Stimulated activated effector memory CD8-positive, alpha-beta T cell treated with anti-CD3 and anti-CD28 coated beads, Interleukin-12 subunit alpha, Interleukin-12 subunit beta, amount 100 ng/mL, for 72 hours (primary cell): Measurements from ENCODE around the gene DDX42.
"Not testable (repeated sequence)": the region's sequence is repeated elsewhere in the genome, so short reads cannot be mapped to it uniquely, and the experiment has no call there.

Experiments used
- ATAC-seq: fragments of 150-1000 bp; cut with Tn5 transposase; 2 replicates; pipeline ENCODE4 v1.10.0; 2021
- DNase-seq, 2 donors: peaks; one replicate each; pipeline ENCODE4 v3.0.0; 2021 to 2022; ENCODE audit warnings: low spot score in 2 of 2
- H3K27ac Mint-ChIP-seq: one replicate; pipeline ENCODE4 v1.8.0; 2022; ENCODE audit warnings: mild to moderate bottlenecking, mixed read lengths
- H3K36me3 Mint-ChIP-seq: one replicate; pipeline ENCODE4 v1.8.0; 2022; ENCODE audit warnings: mild to moderate bottlenecking, mixed read lengths
- H3K4me1 Mint-ChIP-seq: one replicate; pipeline ENCODE4 v1.8.0; 2022; ENCODE audit warnings: mixed read lengths
- H3K4me3 Mint-ChIP-seq: one replicate; pipeline ENCODE4 v1.8.0; 2022; ENCODE audit warnings: mild to moderate bottlenecking, mixed read lengths
- H3K9me3 Mint-ChIP-seq: one replicate; pipeline ENCODE4 v1.8.0; 2022; ENCODE audit warnings: mixed read lengths

DDX42 gene

DNA sequence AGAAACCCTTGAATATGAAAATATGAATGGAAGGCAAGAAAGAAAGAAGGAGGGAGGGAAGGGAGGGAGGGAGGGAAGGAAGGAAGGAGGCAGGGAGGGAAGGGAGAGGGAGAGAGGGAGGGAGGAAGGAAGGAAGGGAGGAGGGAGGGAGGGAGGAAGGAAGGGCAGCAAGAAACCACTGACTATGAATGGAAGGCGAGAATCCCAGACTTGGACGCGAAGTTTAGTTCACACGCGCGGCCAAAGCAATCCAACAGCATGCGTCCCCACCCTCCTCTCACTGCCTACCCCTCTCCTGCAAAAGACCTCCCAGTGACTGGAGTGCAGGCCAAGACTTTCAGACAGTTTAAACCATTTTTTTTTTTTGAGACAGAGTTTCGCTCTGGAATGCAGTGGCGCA is 76.4 kb downstream of the DDX42 start:
- Mint-ChIP-seq H3K27ac (no peak overlapping the region), H3K9me3 (peaks cover 5% of the 10 kb centered on the region), H3K36me3 (no peaks in the 10 kb centered on the region), H3K4me3 (no peak overlapping the region), H3K4me1 (peaks cover 21% of the 10 kb centered on the region)
- DNase-seq, result no peak
- ATAC-seq, result no peak

DNA sequence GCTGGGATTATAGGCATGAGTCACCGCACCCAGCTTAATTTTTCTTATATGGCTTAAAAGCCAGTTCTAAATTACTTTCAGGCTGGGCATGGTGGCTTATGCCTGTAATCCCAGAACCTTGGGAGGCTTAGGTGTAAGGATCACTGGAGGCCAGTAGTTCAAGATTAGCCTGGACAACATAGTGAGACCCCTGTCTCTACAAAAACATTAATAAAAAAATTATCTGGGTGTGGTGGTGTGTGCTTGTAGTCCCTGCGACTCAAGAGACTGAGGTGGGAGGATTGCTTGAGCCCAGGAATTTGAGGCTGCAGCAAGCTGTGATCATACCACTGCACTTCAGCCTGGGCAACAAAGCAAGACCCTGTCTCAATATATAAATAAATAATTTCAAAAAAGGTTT is 79.3 kb downstream of the DDX42 start:
- Mint-ChIP-seq H3K4me3 (no peak overlapping the region), H3K36me3 (no peaks in the 10 kb centered on the region), H3K4me1 (peaks cover 14% of the 10 kb centered on the region), H3K27ac (no peak overlapping the region), H3K9me3 (no peaks in the 10 kb centered on the region)
- ATAC-seq (no peak), DNase-seq (no peak)

DNA sequence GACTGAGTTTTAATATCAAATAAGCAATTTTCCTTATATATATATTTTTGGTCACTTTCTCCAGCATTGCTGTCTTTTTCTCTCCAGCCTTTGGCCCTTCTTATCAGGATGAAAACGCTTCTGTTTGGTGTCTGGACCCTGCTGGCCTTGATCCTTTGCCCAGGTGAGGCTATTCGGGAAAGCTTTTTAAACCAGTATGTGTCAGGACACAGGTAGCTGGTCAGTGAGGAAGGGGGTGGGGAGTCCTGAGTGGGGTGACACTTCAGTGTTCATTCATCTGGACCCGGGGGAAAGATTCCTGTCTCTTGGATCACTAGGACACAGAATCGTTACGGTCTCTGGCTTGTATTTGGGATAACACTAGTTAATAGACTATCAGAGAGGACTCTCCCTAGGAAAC is 80.7 kb downstream of the DDX42 start:
- H3K9me3 Mint-ChIP-seq, result no peaks in the 10 kb centered on the region
- ATAC-seq (no peak), DNase-seq (no peak)

DNA sequence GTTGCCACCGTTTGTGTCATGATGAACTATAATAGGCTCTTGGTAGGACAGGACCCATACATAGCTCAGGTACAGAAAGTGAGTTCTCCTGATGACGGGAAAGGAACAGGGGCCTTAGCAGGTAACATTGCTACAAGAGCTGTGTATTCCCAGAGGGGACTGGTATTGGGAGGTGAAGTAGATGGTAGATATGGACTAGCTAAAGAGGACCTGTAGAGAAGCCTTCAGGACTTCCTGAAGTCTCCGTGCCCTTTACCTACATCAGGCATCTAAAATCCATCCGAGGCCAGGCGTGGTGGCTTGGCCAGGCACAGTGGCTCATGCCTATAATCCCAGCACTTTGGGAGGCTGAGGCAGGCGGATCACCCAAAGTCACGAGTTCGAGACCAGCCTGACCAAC is 81.2 kb downstream of the DDX42 start:
- Mint-ChIP-seq H3K4me1 (no peaks in the 10 kb centered on the region), H3K27ac (no peak overlapping the region), H3K9me3 (no peaks in the 10 kb centered on the region), H3K36me3 (no peaks in the 10 kb centered on the region), H3K4me3 (no peak overlapping the region)
- no peak for DNase-seq
- ATAC-seq, result no peak

More for the DNA sequence above, 80.7 kb downstream of the DDX42 start:
- H3K4me3 Mint-ChIP-seq, result no peak overlapping the region
- H3K36me3 Mint-ChIP-seq, result no peaks in the 10 kb centered on the region
- H3K27ac Mint-ChIP-seq, result no peak overlapping the region
- no peaks in the 10 kb centered on the region for H3K4me1 Mint-ChIP-seq

DNA sequence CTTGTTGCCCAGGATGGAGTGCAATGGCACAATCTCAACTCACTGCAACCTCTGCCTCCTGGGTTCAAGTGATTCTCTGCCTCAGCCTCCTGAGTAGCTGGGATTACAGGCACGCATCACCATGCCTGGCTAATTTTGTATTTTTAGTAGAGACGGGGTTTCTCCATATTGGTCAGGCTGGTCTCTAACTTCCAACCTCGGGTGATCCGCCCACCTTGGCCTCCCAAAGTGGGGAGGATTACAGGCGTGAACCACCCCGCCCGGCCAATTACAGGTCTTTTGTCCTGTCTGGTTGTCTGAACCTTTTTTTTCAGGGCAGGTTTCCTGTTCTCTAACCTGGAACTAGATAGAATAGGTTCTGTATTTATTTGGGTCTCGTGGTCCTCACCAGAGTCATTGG is 82.5 kb downstream of the DDX42 start:
- not testable (repeated sequence) for H3K4me3 Mint-ChIP-seq, DNase-seq, H3K36me3 Mint-ChIP-seq, H3K9me3 Mint-ChIP-seq, H3K27ac Mint-ChIP-seq, H3K4me1 Mint-ChIP-seq, ATAC-seq

DNA sequence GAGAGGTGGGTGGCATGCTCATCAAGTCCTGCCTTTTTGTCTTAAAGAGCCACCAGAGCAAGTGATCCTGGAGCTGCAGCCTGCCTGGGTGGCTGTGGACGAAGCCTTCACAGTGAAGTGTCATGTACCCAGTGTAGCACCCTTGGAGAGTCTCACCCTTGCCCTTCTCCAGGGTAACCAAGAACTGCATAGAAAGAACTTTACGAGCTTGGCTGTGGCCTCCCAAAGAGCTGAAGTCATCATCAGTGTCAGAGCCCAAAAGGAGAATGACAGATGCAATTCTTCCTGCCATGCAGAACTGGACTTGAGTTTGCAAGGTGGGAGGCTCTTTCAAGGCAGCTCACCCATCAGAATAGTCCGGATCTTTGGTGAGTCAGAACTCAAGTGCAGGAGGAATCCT is 85.3 kb downstream of the DDX42 start:
- no peak for DNase-seq
- no peaks in the 10 kb centered on the region for H3K9me3 Mint-ChIP-seq
- no peaks in the 10 kb centered on the region for H3K36me3 Mint-ChIP-seq
- no peak overlapping the region for H3K4me3 Mint-ChIP-seq
- no peaks in the 10 kb centered on the region for H3K4me1 Mint-ChIP-seq
- ATAC-seq, result no peak
- no peak overlapping the region for H3K27ac Mint-ChIP-seq

DNA sequence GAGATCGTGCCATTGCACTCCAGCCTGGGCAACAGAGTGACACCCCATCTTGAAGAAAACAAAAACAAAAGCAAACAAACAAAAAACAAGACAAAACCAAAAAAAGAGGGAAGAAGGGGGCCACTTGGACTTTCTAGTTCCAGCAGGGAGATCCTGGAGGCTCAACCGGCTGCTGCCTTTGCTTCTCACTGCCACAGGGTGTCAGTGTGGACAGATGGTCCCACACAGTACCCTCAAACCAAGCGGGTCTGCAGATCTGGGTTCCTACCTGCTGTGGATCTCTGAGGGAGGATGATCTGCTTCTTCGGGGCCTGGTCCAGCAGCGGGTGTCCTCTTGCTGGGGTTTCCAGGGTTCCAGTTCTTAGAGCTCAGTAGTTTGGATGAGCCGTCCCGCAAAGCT is 92.7 kb downstream of the DDX42 start:
- not testable (repeated sequence) for ATAC-seq, DNase-seq, H3K4me1 Mint-ChIP-seq, H3K4me3 Mint-ChIP-seq, H3K27ac Mint-ChIP-seq, H3K36me3 Mint-ChIP-seq, H3K9me3 Mint-ChIP-seq
